CD14-positive monocyte (primary cell): ENCODE data around the gene PIK3AP1. TPM values are rescaled to one million over a fixed set of nuclear protein-coding genes. Genes with fewer than 3 reads are reported as not detected.
A peak's percentile ranks its signal among the peaks of the same experiment; 100 is the strongest.

Experiments
- DNase-seq, 3 donors: peaks; one replicate each; pipeline ENCODE4 v3.0.0-alpha.2; 2011 to 2022
- H2AFZ ChIP-seq: 2 replicates; pipeline ENCODE4 v1.6.0; 2012; ENCODE audit warnings: mild to moderate bottlenecking, low read depth, low read length, inconsistent platforms; ENCODE audit not compliant: insufficient read depth, poor library complexity, severe bottlenecking
- H3K27ac ChIP-seq, 2 donors: 1 replicate in 1 of 2; 2 replicates in 1 of 2; pipeline ENCODE4 v1.5.1; 2012 to 2013; ENCODE audit warnings: low read length in 2 of 2, control low read depth in 1 of 2, inconsistent platforms in 1 of 2, low read depth in 1 of 2, mild to moderate bottlenecking in 1 of 2
- H3K27me3 ChIP-seq, 2 donors: one replicate each; pipeline versions ENCODE4 v1.6.0 to v1.6.1; 2011 to 2013; ENCODE audit warnings: low read length in 2 of 2; ENCODE audit not compliant: control insufficient read depth in 2 of 2, insufficient read depth in 2 of 2
- H3K36me3 ChIP-seq, 2 donors: replicated peaks in 1 of 2; 1 replicate in 1 of 2; 2 replicates in 1 of 2; pipeline versions ENCODE4 v1.5.1 to v1.6.1; 2012 to 2013; ENCODE audit warnings: low read length in 2 of 2, control low read depth in 1 of 2, inconsistent platforms in 1 of 2, mild to moderate bottlenecking in 1 of 2; ENCODE audit not compliant: insufficient read depth in 2 of 2, control insufficient read depth in 1 of 2
- H3K4me1 ChIP-seq, 2 donors: 1 replicate in 1 of 2; 2 replicates in 1 of 2; pipeline versions ENCODE4 v1.5.1 to v1.6.1; 2012 to 2013; ENCODE audit warnings: low read length in 2 of 2, control low read depth in 1 of 2, inconsistent platforms in 1 of 2, mild to moderate bottlenecking in 1 of 2, moderate library complexity in 1 of 2; ENCODE audit not compliant: insufficient read depth in 2 of 2, control insufficient read depth in 1 of 2
- H3K4me2 ChIP-seq: replicated peaks from 2 replicates; pipeline ENCODE3; 2012; ENCODE audit warnings: low read length, moderate library complexity, mild to moderate bottlenecking; ENCODE audit not compliant: poor library complexity, severe bottlenecking; ENCODE audit errors: extremely low read depth
- H3K4me3 ChIP-seq, 3 experiments: fragments of 200-600 bp in 1 of 3; sonication (generic) in 1 of 3; replicated peaks in 1 of 3; 1 replicate in 2 of 3; 2 replicates in 1 of 3; pipeline ENCODE4 v1.5.1; 2011 to 2013; ENCODE audit warnings: low read length in 3 of 3, mild to moderate bottlenecking in 3 of 3, control low read depth in 2 of 3, low read depth in 2 of 3, inconsistent platforms in 1 of 3, moderate library complexity in 1 of 3
- H3K79me2 ChIP-seq: 2 replicates; pipeline ENCODE4 v1.6.0; 2012; ENCODE audit warnings: mild to moderate bottlenecking, control low read depth, inconsistent platforms, low read length, moderate library complexity; ENCODE audit not compliant: insufficient read depth
- H3K9ac ChIP-seq: 2 replicates; pipeline ENCODE4 v1.6.0; 2017; ENCODE audit warnings: low read length, mild to moderate bottlenecking; ENCODE audit not compliant: insufficient read depth, poor library complexity, severe bottlenecking
- H3K9me3 ChIP-seq, 2 donors: replicated peaks in 1 of 2; 1 replicate in 1 of 2; 2 replicates in 1 of 2; pipeline versions ENCODE4 v1.5.1 to v1.6.1; 2012 to 2013; ENCODE audit warnings: low read length in 2 of 2, control low read depth in 1 of 2; ENCODE audit not compliant: control insufficient read depth in 1 of 2, insufficient read depth in 1 of 2
- H4K20me1 ChIP-seq: 2 replicates; pipeline ENCODE4 v1.6.0; 2012; ENCODE audit warnings: mild to moderate bottlenecking, low read length, control low read depth, moderate library complexity; ENCODE audit not compliant: insufficient read depth
- H3K27ac Mint-ChIP-seq, 7 donors: one replicate each; pipeline ENCODE4 v1.8.0; 2020; ENCODE audit warnings: mild to moderate bottlenecking in 7 of 7, mixed read lengths in 7 of 7, moderate library complexity in 6 of 7, inconsistent platforms in 2 of 7
- H3K27me3 Mint-ChIP-seq, 3 donors: one replicate each; pipeline ENCODE4 v1.8.0; 2021 to 2022; ENCODE audit warnings: low read depth in 3 of 3, mild to moderate bottlenecking in 3 of 3, mixed read lengths in 3 of 3, moderate library complexity in 3 of 3, inconsistent platforms in 1 of 3
- H3K36me3 Mint-ChIP-seq, 2 donors: one replicate each; pipeline ENCODE4 v1.8.0; 2020; ENCODE audit warnings: mixed read lengths in 2 of 2, inconsistent platforms in 1 of 2, mild to moderate bottlenecking in 1 of 2
- H3K4me1 Mint-ChIP-seq: one replicate; pipeline ENCODE4 v1.8.0; 2020; ENCODE audit warnings: mild to moderate bottlenecking, mixed read lengths
- H3K4me3 Mint-ChIP-seq, 2 donors: one replicate each; pipeline ENCODE4 v1.8.0; 2020; ENCODE audit warnings: mild to moderate bottlenecking in 2 of 2, mixed read lengths in 2 of 2, moderate library complexity in 1 of 2
- H3K9me3 Mint-ChIP-seq, 7 donors: one replicate each; pipeline ENCODE4 v1.8.0; 2020 to 2022; ENCODE audit warnings: mixed read lengths in 7 of 7, mild to moderate bottlenecking in 6 of 7, moderate library complexity in 6 of 7, inconsistent platforms in 2 of 7
- CTCF ChIP-seq: fragments of 200-600 bp; IDR thresholded peaks from one replicate; pipeline ENCODE4 v1.8.0; 2022; ENCODE audit warnings: antibody characterized with exemption, mild to moderate bottlenecking
- WGBS: methylation state at CpG from one replicate; pipeline ENCODE4 v1.1.5; 2013; ENCODE audit warnings: missing lambda C conversion rate; ENCODE audit not compliant: insufficient coverage; 5-methylcytosine and 5-hydroxymethylcytosine counted together
- intact Hi-C, 2 donors: fragments of 100-400 bp; cut with micrococcal nuclease; formaldehyde crosslinking; loops; one replicate each; pipeline versions ENCODE4 v1.15.0 to v1.15.1; 2023
- polyA plus RNA-seq, 3 donors: library from polyadenylated mRNA; depleted of rRNA in 1 of 3; unstranded in 2 of 3; stranded (reverse) in 1 of 3; fragments of 300-500 nt in 2 of 3; fragments of >200 nt in 1 of 3; fragmentation: Illumina TruSeq in 2 of 3; gene quantifications; 1 replicate in 2 of 3; 2 replicates in 1 of 3; pipeline ENCODE4 v1.2.3, GENCODE V29; 2012 to 2021

PIK3AP1 gene
- polyA plus RNA-seq, 3 donors: 95.5 to 157 (median 112) TPM

DNA sequence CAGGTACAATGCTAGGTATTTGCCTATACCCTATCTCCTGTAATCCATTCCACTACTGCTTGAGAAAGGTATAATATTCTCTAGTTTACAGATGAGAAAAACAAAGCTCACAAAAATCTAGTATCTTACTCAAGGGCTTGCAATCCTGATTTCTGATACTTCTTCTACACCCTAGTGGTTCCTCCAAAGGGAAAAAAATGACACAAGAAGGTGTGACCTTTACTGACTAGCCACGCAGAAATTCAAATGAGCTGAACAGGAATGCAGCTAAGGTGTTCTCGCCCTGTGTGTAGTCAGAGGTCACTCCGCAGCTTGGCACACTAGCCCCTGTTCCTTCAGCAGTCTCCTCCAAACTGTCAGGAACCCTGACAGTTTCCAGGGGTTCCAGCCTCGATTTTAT lies 74.0 kb downstream of the PIK3AP1 start:
- no peak for TF ChIP-seq CTCF
- Histone ChIP-seq H3K9me3 (no peaks in the 10 kb centered on the region), H3K79me2 (peaks cover 76% of the 10 kb centered on the region), H3K9ac (no peak overlapping the region), H3K36me3 (peaks cover 56 to 88% of the 10 kb centered on the region in 2 donors), H2AFZ (no peak overlapping the region), H4K20me1 (peaks cover 23% of the 10 kb centered on the region), H3K4me1 (peaks cover 52 to 59% of the 10 kb centered on the region in 2 donors), H3K27me3 (no peaks in the 10 kb centered on the region), H3K4me3 (peak overlapping the region in 1 of 3 experiments; percentile 43), H3K27ac (peak overlapping the region; percentile 90 to 93), H3K4me2 (peak overlapping the region; percentile 19)
- H3K4me3 Mint-ChIP-seq: peak overlapping the region in 1 of 2 donors; percentile 64
- H3K4me1 Mint-ChIP-seq: peaks cover 59% of the 10 kb centered on the region
- H3K27ac Mint-ChIP-seq: peak overlapping the region; percentile 97 to 99 (median 98)
- H3K9me3 Mint-ChIP-seq: peaks cover 0 to 3% (median 0%) of the 10 kb centered on the region in 7 donors
- H3K27me3 Mint-ChIP-seq: peaks cover 0 to 8% (median 0%) of the 10 kb centered on the region in 3 donors
- H3K36me3 Mint-ChIP-seq: peaks cover 87 to 96% of the 10 kb centered on the region in 2 donors
- intact Hi-C loops: loop anchor here in 1 of 2 donors (5.0 to 10.0 kb wide), 2 partner anchors 71 to 98 kb away; no protein-coding TSS in a partner anchor
- WGBS: 73% methylated on average over 3 of the region's 4 CpGs
- no peak for DNase-seq

DNA sequence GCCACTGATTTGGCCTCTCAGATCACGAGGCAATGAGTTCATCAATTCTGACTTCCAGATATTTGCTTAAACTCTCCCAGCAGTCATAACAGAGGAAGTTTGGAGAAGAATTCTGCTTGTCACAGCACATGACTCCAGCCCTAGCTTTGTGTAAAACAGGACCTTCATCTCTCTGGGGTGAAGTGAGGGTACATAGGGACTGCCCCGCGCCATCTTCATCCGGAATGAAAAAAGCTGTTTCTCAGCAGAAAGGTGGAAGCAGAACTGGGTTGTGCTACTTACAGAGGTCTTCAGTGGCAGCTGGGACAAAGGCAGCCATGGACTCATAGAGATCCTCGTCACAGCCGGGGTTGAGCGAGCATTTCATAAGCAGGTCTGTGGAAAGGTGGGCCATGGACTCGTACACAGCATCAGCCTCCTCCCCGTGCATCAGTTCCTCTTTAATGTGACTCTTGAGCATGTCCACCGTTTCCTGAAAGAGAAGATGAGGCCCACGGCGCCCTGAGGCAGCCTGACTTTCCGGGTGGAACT lies 75.1 kb downstream of the PIK3AP1 start:
- Histone ChIP-seq H3K4me2 (peak overlapping the region; percentile 20), H3K79me2 (peaks cover 76% of the 10 kb centered on the region), H3K36me3 (peaks cover 46 to 88% of the 10 kb centered on the region in 2 donors), H3K27ac (peak overlapping the region; percentile 90 to 93), H4K20me1 (peaks cover 33% of the 10 kb centered on the region), H3K4me3 (peak overlapping the region in 1 of 3 experiments; percentile 43), H3K4me1 (peaks cover 44 to 53% of the 10 kb centered on the region in 2 donors), H2AFZ (peak overlapping the region; percentile 43), H3K9ac (peak overlapping the region; percentile 35), H3K27me3 (no peaks in the 10 kb centered on the region), H3K9me3 (no peaks in the 10 kb centered on the region)
- H3K27ac Mint-ChIP-seq: peak overlapping the region; percentile 97 to 99 (median 98)
- intact Hi-C loops: loop anchor here in 1 of 2 donors (5.0 to 10.0 kb wide), 2 partner anchors 72 to 100 kb away; no protein-coding TSS in a partner anchor
- no peak for TF ChIP-seq CTCF
- peaks cover 0 to 3% (median 0%) of the 10 kb centered on the region in 7 donors for H3K9me3 Mint-ChIP-seq
- peaks cover 80 to 95% of the 10 kb centered on the region in 2 donors for H3K36me3 Mint-ChIP-seq
- peak overlapping the region; percentile 43 to 49 for H3K4me3 Mint-ChIP-seq
- H3K4me1 Mint-ChIP-seq: peaks cover 54% of the 10 kb centered on the region
- 9% methylated on average over 11 of the region's 13 CpGs for WGBS
- DNase-seq: peak; percentile 80 to 96 (median 82)
- H3K27me3 Mint-ChIP-seq: peaks cover 0 to 8% (median 0%) of the 10 kb centered on the region in 3 donors
